GM19395 (cell line): ENCODE results near the gene PRKX.
"Not testable (repeated sequence)": the region's sequence is repeated elsewhere in the genome, so short reads cannot be mapped to it uniquely, and the experiment has no call there.

Experiments
- ATAC-seq: cut with Tn5 transposase; IDR thresholded peaks from one replicate; pipeline ENCODE4 v1.9.1; 2021; ENCODE audit warnings: mild to moderate bottlenecking, moderate library complexity; ENCODE audit not compliant: unreplicated experiment

The PRKX gene

DNA sequence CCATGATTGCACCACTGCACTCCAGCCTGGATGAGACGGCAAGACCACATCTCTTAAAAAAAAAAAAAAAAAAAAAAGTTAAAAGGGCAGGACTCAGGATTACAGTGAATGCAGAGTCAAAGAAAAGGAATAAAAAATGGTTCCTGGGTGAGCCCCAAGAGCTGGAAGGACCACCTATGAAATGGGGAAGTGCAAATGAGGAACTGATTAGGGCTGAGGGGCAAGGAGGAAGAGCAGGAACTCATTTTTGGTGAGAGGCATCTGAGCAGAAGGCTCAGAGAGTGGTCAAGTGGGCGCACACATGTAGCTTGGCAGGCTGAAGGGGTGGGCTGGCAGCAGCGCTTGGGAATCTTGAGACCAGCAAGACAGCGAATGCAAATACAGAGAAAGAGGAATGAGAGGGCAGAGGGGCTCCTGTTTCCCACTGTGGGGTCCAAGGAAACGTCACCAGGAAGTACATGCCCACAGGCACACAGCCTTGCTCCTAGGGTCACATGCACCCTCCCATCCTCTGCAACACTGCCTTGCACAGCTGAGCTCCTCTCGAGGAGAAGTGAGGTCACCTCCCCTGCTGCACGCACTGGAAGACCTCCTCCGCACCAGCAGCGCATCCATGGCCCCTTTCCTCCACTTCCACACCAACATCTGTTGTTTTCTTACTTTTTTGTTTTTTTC lies 49.7 kb downstream of the PRKX start:
- peak; percentile 66 for ATAC-seq

DNA sequence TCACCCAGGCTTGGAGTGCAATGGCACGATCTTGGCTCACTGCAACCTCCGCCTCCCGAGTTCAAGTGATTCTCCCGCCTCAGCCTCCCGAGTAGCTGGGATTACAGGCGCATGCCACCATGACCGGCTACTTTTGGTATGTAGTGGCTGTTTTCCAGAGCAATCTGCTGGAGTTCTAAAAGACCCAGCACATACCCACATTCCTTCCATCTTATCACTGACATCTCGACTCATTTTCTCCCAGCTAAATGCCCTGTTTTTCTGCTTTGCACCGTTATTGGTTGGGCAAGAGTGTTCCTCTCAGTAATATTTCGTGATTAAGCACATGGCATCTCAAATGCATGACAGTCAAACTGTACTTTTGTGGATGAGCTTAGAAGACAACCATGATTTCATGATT lies 53.7 kb downstream of the PRKX start:
- ATAC-seq = no peak

DNA sequence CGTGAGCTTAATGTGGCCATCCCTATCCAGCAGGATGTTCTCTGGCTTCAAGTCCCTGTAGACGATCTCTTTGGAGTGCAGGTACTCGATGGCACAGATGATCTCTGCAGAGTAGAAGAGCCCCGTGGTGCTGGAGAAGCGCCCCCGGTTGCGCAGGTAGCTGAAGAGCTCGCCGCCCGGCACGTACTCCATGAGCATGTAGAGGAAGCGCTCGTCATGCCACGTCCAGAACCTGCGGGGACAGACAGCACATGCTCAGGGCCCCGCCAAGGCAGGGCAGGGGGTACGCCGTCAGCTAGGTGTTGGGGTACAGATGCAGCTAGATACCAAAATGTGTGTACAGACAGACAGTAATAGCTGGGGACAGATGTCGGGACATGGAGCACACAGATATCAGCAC lies 58.3 kb downstream of the PRKX start:
- no peak for ATAC-seq

- ATAC-seq = no peak
These were observed 60.3 kb downstream of the PRKX start for GRCh38 chrX:3653111-3653510.

DNA sequence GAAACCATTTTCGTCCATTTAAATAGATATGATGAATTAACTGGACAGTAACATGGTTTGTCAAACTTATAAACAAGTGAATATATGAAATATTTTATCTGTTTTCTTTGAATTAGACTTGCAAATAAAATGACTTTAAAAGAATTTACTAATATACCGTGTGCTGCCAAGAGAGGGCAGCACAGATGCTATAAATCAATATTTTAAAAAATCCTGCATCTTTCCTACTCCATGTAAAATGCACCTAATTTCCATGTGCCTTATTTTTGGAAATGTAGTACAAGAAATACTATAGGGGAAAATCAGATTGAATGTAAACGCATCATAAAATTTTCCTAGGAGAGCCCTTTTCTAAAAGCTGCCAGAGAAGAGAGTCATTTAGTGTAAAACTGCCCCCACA lies 62.2 kb downstream of the PRKX start:
- peak; percentile 65 for ATAC-seq

DNA sequence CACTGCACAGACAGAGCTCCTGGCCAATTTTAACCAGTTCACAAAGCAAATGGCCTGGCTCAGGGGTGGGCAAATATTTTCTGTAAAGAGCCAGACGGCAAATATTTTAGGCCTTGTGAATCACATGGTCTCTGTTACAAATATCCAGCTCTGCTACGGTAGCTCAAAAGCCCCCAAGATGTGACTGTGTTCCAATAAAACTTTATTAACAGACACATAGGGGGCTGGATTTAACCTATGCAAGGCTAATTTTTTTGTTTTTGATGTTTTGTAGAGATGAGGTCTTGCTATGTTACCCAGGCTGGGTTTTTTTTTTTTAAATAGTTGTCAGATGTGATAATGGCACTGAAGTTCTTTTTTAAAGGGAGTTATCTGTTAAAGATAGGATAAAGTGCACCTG lies 65.4 kb downstream of the PRKX start:
- ATAC-seq = no peak

GRCh38 chrX:3639858-3640631 lies 73.4 kb downstream of the PRKX start:
- not testable (repeated sequence) for ATAC-seq

DNA sequence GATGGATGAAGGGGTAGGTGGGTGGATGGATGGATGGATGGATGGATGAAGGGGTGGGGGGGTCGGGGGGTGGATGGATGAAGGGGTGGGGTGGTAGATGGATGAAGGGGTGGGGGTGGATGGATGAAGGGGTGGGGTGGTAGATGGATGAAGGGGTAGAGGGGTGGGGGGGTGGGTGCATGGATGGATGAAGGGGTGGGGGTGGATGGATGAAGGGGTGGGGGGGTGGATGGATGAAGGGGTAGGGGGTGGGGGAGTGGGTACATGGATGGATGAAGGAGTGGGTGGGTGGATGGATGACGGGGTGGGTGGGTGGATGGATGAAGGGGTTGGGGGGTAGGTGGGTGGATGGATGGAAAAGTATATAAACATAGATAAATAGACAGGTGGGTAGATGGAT lies 74.2 kb downstream of the PRKX start:
- ATAC-seq = no peak

DNA sequence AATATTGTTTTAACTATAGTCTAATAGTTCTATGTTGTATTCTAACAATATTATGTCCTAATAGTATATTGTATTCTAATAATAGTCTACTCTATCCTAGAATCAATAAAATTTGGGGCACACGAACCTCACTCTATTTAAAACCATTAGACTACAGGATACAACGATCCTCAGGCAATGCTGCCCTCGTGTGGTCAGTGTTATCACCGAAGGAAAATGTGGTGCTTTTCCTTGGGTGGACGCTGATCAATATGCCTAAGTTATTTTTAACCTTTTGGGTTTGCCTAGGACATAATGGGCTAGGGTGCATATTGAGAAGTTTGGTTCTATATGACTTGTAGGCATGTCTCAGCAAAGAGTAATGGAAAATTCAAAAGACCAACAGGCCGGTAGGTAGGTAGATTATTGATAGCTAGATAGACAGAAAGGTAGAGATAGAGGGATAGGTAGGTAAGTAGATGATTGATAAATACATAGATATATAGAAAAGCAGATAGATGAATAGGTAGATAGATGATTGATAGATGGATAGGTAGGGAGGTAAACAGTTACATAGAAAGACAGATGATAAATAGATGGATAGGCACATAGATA lies 75.1 kb downstream of the PRKX start:
- peak; percentile 88 for ATAC-seq

- ATAC-seq = no peak
These were observed 76.6 kb downstream of the PRKX start for GRCh38 chrX:3636803-3637202.

DNA sequence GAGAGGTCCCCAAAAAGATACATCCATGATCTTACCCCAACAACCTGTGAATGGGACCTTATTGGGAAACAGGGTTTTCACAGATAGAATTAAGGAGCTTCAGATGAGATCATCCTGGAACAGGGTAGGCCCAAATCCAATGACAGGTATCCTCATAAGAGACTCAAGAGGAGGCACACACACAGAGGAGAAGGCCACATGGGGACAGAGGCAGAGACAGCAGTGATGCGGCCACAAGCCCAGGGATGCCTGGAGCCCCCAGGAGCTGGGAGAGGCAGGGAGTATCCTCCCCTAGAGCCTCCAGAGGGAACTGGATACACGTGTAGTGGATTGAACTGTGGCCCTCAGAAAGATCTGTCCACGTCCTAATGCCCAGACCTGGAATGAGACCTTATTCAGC lies 82.3 kb downstream of the PRKX start:
- ATAC-seq = no peak

- no peak for ATAC-seq
These were observed 85.9 kb downstream of the PRKX start for GRCh38 chrX:3627594-3627993.

DNA sequence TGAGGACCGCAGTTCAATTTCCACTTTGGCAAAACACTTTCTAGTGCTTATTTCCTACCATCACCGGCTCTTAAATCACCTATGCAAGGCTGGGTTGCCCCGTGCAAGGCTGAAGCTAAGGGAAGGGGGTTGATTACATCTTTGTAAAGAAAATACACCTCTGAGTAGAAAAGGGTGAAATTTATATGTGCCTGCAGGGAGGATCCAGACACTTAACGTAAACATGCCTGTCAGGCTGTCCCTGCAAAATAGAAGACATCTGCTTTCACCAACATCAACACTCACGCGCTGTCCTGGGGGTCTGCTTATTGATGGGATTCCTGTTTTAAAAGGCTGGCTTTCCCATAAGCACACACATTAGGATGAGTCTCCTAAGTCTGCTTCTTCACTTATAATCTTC lies 92.0 kb downstream of the PRKX start:
- no peak for ATAC-seq

DNA sequence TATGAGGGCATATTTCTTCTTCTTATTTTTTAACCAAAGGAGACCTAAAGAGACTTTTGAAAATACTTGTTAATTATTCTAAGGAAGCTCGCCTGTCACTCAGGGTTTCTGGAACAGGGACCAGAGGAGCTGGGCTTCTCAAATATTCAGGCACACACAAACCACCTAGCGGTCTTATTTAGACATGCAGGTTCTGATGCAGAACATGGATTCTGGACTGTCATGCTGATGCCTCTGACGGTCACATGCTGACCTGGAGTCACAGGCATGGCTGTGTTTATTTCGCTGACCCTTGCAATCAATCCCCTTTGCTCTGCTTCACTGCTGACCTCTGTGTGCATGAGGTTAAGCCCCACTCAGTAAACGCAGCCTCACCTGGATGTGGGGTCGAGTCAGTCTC lies 101.7 kb downstream of the PRKX start:
- ATAC-seq = not testable (repeated sequence)

GRCh38 chrX:3609810-3610209 lies 103.6 kb downstream of the PRKX start:
- no peak for ATAC-seq

DNA sequence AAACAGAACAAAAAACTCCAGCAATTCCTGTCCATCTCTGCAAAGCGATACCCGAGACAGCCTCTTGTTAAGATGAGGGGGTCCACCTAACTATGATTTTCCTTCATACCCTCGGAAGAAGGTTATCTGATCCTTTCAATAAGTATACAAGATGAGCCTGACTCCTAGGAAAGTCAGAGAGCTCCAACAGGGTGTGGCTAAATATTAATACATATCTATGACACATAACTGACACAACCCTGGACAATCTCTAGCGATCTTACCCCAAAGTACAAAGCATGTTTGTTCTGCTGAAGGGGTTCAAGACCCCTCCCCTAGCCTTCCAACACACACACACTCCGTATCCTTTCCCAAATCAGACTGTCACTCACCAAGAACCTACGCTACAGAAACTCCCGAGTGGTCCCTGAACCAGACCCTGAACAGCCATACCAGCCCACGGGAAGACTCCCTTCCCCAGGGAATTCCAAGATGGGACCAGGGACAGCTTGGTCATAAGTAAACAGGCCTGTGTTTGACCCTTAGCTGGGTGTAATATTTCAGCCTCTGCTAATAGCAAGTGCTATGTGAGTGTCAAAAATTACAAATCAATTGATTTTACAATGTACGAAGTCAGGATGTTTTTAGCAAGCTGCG lies 110.3 kb downstream of the PRKX start:
- ATAC-seq = no peak

DNA sequence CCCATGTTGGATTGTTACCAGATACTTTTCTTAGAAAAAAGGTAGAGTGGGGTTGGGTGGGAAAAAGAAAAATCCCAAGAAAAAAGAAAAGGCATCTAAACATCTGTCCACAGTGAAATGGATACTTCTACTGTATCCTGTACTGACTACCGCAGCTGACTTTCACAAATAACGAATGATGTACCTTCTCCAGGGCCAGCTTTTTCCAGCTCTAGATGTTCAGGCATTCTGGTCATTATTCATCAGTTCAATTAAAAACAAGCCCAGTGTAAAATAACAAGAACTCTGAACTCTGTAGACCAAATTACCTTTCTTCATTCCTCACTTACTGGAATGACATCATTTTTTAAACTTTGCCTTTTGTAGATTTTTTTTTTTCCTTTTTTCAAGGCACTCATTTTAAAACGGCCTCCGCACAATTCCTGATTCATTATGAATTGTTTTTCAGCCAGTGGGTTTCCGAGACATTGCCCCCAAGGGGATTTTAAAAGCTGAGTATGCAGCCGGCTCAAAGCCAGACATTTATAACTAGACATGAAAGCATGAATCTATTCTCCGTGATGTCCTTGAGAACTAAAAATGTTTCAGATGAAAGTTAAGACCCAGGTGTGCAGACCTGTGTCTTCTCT lies 113.5 kb downstream of the PRKX start:
- no peak for ATAC-seq

DNA sequence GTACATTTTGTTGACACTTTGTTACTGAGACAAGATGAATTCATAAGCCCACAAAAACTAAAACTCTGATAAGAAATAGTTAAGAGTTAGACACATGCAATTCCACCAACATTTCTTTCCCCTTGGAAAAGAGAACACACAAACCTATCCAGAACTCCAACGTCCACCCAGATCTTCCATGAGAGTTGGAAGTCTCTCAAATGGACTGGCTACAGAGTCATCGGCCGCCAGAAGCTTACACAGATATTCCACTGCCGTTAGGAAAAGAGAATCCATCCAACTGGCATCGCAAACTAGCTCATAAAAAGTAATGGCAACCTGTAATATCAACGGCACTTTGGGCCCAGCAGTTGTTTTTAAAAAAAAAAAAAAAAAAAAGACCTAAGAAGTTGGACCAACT lies 114.7 kb downstream of the PRKX start:
- no peak for ATAC-seq

DNA sequence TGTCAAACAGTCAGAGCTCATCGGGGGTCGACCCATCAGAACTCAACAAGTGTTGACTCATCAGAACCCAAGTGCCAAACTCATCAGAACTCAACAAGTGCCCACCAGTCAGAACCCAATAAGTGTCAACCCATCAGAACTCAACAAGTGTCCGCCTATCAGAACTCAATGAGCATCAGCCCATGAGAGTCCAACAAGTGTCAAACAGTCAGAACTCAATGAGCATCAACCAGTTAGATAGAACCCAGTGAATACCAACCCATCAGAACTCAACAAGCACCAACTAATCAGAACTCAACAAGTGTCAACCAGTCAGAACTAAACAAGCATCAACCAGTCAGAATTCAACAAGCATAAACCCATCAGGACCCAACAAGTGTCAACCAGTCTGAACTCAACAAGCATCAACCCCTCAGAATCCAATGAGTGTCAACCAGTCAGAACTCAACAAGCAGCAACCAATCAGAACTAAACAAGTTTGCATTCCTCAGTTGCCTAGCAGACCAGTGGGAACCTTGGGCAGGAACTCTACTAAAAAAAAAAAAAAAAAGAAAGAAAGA lies 115.3 kb downstream of the PRKX start:
- no peak for ATAC-seq

- ATAC-seq = no peak
These were observed 121.3 kb downstream of the PRKX start for GRCh38 chrX:3592184-3592583.

DNA sequence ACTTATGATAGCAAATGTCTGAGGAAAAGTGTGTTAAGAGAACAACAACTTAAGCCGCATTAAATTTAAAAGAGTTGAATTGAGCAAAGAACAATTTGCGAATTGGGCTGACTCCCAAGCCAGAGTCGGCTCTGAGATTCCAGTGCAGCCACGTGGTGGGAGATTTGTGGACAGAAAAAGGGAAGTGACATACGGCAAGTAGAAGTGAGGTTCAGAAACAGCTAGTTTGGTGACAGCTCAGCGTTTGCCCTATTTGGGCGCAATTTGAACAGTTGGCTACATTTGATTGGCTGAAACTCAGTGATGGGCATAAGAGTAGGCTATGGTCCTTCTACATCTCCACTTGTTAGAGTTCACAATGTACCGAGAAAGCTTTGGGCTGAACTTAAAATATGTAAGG lies 124.0 kb downstream of the PRKX start:
- no peak for ATAC-seq
